Endothelial cell of umbilical vein (primary cell): ENCODE measurements around the gene SETD1A. TPM values are rescaled to one million over a fixed set of nuclear protein-coding genes. Genes with fewer than 3 reads are reported as not detected.

Source experiments
- BruUV-seq: library from RNA; stranded (reverse); fragments of 400-500 nt; replicated peaks from 2 replicates; lab custom pipeline; 2021; lab: Mats Ljungman, UMichigan
- CTCF ChIA-PET: fragments of 300-600, 350-600 bp; sonication (Branson Sonifier 250); formaldehyde crosslinking; loops from one replicate; lab custom pipeline; 2021; ENCODE audit warnings: antibody characterized with exemption, inconsistent platforms; lab: Charles Lee
- POLR2A ChIA-PET: fragments of 300-600, 350-600 bp; sonication (Branson Sonifier 250); formaldehyde crosslinking; loops from one replicate; lab custom pipeline; 2021; ENCODE audit warnings: antibody characterized with exemption, inconsistent platforms; lab: Charles Lee
- DNase-seq: peaks from one replicate; pipeline ENCODE4 v3.0.0-alpha.2; 2011; ENCODE audit warnings: low read depth, low spot score
- FAIRE-seq: peaks from 2 replicates; lab custom pipeline; 2011; peaks lifted over from hg19 to GRCh38; lab: Jason Lieb, UNC
- H2AFZ ChIP-seq: 2 replicates; pipeline ENCODE4 v1.6.0; 2012; ENCODE audit warnings: low read depth, low read length, control low read depth, inconsistent platforms
- H3K27ac ChIP-seq: 2 replicates; pipeline ENCODE4 v1.5.1; 2011; ENCODE audit warnings: low read depth, mild to moderate bottlenecking, control low read depth, low read length, moderate library complexity; ENCODE audit not compliant: insufficient read depth
- H3K27me3 ChIP-seq, 2 experiments: 2 replicates each; pipeline versions ENCODE4 v1.6.0 to v1.6.1; 2011; ENCODE audit warnings: low read length in 2 of 2, mixed read lengths in 1 of 2; ENCODE audit not compliant: control insufficient read depth in 2 of 2, insufficient read depth in 2 of 2
- H3K36me3 ChIP-seq, 2 experiments: 2 replicates in 1 of 2; 3 replicates in 1 of 2; pipeline ENCODE4 v1.5.1; 2011; ENCODE audit warnings: low read length in 2 of 2, mild to moderate bottlenecking in 1 of 2, moderate library complexity in 1 of 2; ENCODE audit not compliant: control insufficient read depth in 2 of 2, insufficient read depth in 2 of 2; ENCODE audit errors: extremely low read depth in 1 of 2
- H3K4me1 ChIP-seq: 3 replicates; pipeline ENCODE4 v1.5.1; 2011; ENCODE audit warnings: mild to moderate bottlenecking, low read length; ENCODE audit not compliant: control insufficient read depth, insufficient read depth; ENCODE audit errors: extremely low read depth
- H3K4me2 ChIP-seq: 2 replicates; pipeline ENCODE4 v1.6.1; 2011; ENCODE audit warnings: low read length, control low read depth, mixed read lengths; ENCODE audit not compliant: insufficient read depth
- H3K4me3 ChIP-seq, 3 experiments: fragments of 200-600 bp in 1 of 3; sonication (generic), shearing (Covaris generic) in 1 of 3; replicated peaks in 1 of 3; 2 replicates each; pipeline ENCODE4 v1.5.1; 2011 to 2016; ENCODE audit warnings: control low read depth in 3 of 3, low read length in 3 of 3, mild to moderate bottlenecking in 2 of 3, inconsistent platforms in 1 of 3, low read depth in 1 of 3, moderate library complexity in 1 of 3; ENCODE audit not compliant: insufficient read depth in 1 of 3
- H3K79me2 ChIP-seq: 2 replicates; pipeline ENCODE4 v1.6.0; 2012; ENCODE audit warnings: low read length, inconsistent platforms; ENCODE audit not compliant: control insufficient read depth, insufficient read depth
- H3K9ac ChIP-seq: replicated peaks from 2 replicates; pipeline ENCODE3; 2011; ENCODE audit warnings: low read length, control low read depth; ENCODE audit not compliant: insufficient read depth; ENCODE audit errors: extremely low read depth
- H3K9me1 ChIP-seq: replicated peaks from 3 replicates; pipeline ENCODE4 v1.6.0; 2011; ENCODE audit warnings: mild to moderate bottlenecking, low read length; ENCODE audit not compliant: control insufficient read depth, insufficient read depth; ENCODE audit errors: extremely low read depth
- H3K9me3 ChIP-seq: replicated peaks from 2 replicates; pipeline ENCODE4 v1.5.1; 2012; ENCODE audit warnings: low read length, inconsistent platforms; ENCODE audit not compliant: control insufficient read depth, insufficient read depth
- H4K20me1 ChIP-seq: replicated peaks from 2 replicates; pipeline ENCODE3; 2011; ENCODE audit warnings: mild to moderate bottlenecking, low read length; ENCODE audit not compliant: control insufficient read depth, insufficient read depth; ENCODE audit errors: extremely low read depth
- EZH2 ChIP-seq: IDR thresholded peaks from 2 replicates; pipeline ENCODE4 v1.6.1; 2012; ENCODE audit warnings: borderline replicate concordance, low read depth, mild to moderate bottlenecking, moderate library complexity, low read length, inconsistent platforms; ENCODE audit not compliant: severe bottlenecking
- FOS ChIP-seq: IDR thresholded peaks from 2 replicates; pipeline ENCODE4 v1.6.1; 2011; ENCODE audit warnings: mild to moderate bottlenecking, low read length, moderate library complexity, borderline replicate concordance; ENCODE audit not compliant: insufficient read depth
- JUN ChIP-seq: IDR thresholded peaks from 2 replicates; pipeline ENCODE4 v1.6.1; 2011; ENCODE audit warnings: borderline replicate concordance, low read depth; ENCODE audit not compliant: insufficient read length, insufficient read depth
- MYC ChIP-seq: IDR thresholded peaks from one replicate; pipeline ENCODE4 v1.6.1; 2011; ENCODE audit warnings: mild to moderate bottlenecking, low read depth, low read length
- POLR2A ChIP-seq: IDR thresholded peaks from 2 replicates; pipeline ENCODE4 v1.6.1; 2012; ENCODE audit warnings: low read depth, mild to moderate bottlenecking, control low read depth, low read length
- POLR2AphosphoS5 ChIP-seq: IDR thresholded peaks from 2 replicates; pipeline ENCODE4 v1.6.1; 2012; ENCODE audit warnings: low read depth, mild to moderate bottlenecking, control low read depth, low read length, moderate library complexity; ENCODE audit not compliant: insufficient read depth
- dilution Hi-C: fragments of 300-500 bp; cut with MboI; formaldehyde crosslinking; loops from one replicate; pipeline ENCODE4 v1.15.0; 2019; ENCODE audit warnings: low sequenced_read_pairs; ENCODE audit not compliant: extremely low pct_ligation_motif_present
- intact Hi-C: fragments of 100-400 bp; cut with micrococcal nuclease; formaldehyde crosslinking; loops from one replicate; pipeline ENCODE4 v1.10.0; 2022
- polyA plus RNA-seq, 4 experiments: library from polyadenylated mRNA; depleted of rRNA in 3 of 4; stranded (reverse) in 3 of 4; unstranded in 1 of 4; fragments of >200 nt; gene quantifications; 2 replicates each; pipeline versions ENCODE4 v1.2.1 to v1.2.3, GENCODE V29; 2011 to 2012; ENCODE audit warnings: missing spikeins in 1 of 4
- total RNA-seq: library from RNA; stranded (reverse); gene quantifications from 2 replicates; pipeline ENCODE4 v1.2.3, GENCODE V29; 2021
- TF ChIP-seq, protein P1 (sequence below): IDR thresholded peaks from 2 replicates; pipeline ENCODE4 v1.6.1; 2011; ENCODE audit not compliant: insufficient read depth, insufficient read length
- TF ChIP-seq, protein P2 (sequence below), 2 donors: IDR thresholded peaks; 1 replicate in 1 of 2; 2 replicates in 1 of 2; pipeline ENCODE4 v1.5.1; 2011; ENCODE audit warnings: low read length in 2 of 2, mild to moderate bottlenecking in 2 of 2, moderate library complexity in 2 of 2, control low read depth in 1 of 2, inconsistent platforms in 1 of 2, low read depth in 1 of 2; ENCODE audit not compliant: insufficient read depth in 1 of 2; ENCODE audit errors: extremely low read depth in 1 of 2

The SETD1A gene
- total and polyA plus RNA-seq, 2 donors (not counting 3 experiments of a cell fraction or from before 2014, with no cell fraction given), result 3.5 to 21.3 TPM

DNA sequence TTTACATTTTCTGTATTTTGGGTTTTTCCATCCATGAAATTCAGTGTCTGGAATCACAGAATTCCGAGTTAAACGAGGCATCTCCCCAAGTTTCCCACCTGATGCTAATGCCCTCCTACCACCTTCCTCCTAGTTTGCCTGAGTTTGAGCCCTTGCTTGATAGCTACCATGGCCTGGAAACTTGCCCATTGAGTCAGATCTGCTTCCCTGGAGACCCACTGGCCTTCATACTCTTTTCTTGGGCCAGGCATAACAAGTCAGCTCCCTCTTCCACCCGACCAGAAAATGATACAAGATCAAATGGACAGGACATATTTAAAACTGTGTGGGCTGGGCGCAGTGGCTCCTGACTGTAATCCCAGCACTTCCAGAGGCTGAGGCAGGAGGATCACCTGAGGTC, 10.2 kb downstream of the SETD1A start:
- Histone ChIP-seq H2AFZ (no peak overlapping the region), H3K27me3 (no peaks in the 10 kb centered on the region), H3K4me2 (no peak overlapping the region), H3K9ac (no peak overlapping the region), H3K4me3 (no peak overlapping the region), H3K79me2 (no peaks in the 10 kb centered on the region), H4K20me1 (no peaks in the 10 kb centered on the region), H3K9me3 (no peaks in the 10 kb centered on the region), H3K36me3 (peaks cover 23 to 57% of the 10 kb centered on the region in 2 experiments), H3K4me1 (no peaks in the 10 kb centered on the region), H3K9me1 (no peaks in the 10 kb centered on the region), H3K27ac (no peak overlapping the region)
- POLR2A ChIA-PET, result no interaction called here
- BruUV-seq, result no TSS peak
- TF ChIP-seq, protein P1, sequence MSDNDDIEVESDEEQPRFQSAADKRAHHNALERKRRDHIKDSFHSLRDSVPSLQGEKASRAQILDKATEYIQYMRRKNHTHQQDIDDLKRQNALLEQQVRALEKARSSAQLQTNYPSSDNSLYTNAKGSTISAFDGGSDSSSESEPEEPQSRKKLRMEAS, result no peak
- TF ChIP-seq, protein P2, sequence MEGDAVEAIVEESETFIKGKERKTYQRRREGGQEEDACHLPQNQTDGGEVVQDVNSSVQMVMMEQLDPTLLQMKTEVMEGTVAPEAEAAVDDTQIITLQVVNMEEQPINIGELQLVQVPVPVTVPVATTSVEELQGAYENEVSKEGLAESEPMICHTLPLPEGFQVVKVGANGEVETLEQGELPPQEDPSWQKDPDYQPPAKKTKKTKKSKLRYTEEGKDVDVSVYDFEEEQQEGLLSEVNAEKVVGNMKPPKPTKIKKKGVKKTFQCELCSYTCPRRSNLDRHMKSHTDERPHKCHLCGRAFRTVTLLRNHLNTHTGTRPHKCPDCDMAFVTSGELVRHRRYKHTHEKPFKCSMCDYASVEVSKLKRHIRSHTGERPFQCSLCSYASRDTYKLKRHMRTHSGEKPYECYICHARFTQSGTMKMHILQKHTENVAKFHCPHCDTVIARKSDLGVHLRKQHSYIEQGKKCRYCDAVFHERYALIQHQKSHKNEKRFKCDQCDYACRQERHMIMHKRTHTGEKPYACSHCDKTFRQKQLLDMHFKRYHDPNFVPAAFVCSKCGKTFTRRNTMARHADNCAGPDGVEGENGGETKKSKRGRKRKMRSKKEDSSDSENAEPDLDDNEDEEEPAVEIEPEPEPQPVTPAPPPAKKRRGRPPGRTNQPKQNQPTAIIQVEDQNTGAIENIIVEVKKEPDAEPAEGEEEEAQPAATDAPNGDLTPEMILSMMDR (IDR thresholded peaks at IDR 0.05; ENCODE audit: extremely low read depth in 1 of 2, insufficient read depth in 1 of 2, low read depth in 1 of 2, low read length in 2 of 2), result no peak
- TF ChIP-seq POLR2A (no peak), POLR2AphosphoS5 (no peak), MYC (no peak), JUN (no peak), FOS (no peak), EZH2 (no peak)
- intact Hi-C loops, result no loop called here
- CTCF ChIA-PET, result interaction anchor here (0.7 to 0.9 kb wide), 2 partner anchors 14 to 105 kb away, joined by 3 read pairs; no protein-coding TSS in a partner anchor
- dilution Hi-C loops, result no loop called here
- no peak for FAIRE-seq
- DNase-seq, result no peak
